ENCODE results near the gene ARHGAP32. TPM values are rescaled to one million over a fixed set of nuclear protein-coding genes. Genes with fewer than 3 reads are reported as not detected.
A peak's percentile ranks its signal among the peaks of the same experiment; 100 is the strongest.
"Not testable (repeated sequence)": the region's sequence is repeated elsewhere in the genome, so short reads cannot be mapped to it uniquely, and the experiment has no call there.

The ARHGAP32 gene
- total and polyA plus RNA-seq, 2 experiments from 2014 or later = 1.2 to 5.5 TPM

GRCh38 chr11:129163714-129164164, 28.4 kb downstream of the ARHGAP32 start:
- no peak overlapping the region for H3K4me3 ChIP-seq
- H3F3A ChIP-seq (ENCODE audit: insufficient read depth) = 0 out of 2 replicates have a peak, but pooled peaks cover 6% of the 10 kb centered on the region
- DNase-seq = no peak
- H3K9me2 ChIP-seq (ENCODE audit: insufficient read depth) = no peaks in the 10 kb centered on the region
- peaks cover 8% of the 10 kb centered on the region for H3K4me1 ChIP-seq (ENCODE audit: insufficient read depth)
- no peak overlapping the region for H2AFZ ChIP-seq
- no peaks in the 10 kb centered on the region; the same call in 1 of the 2 replicates for H3K36me3 ChIP-seq (ENCODE audit: low read depth)
- in situ Hi-C loops (cut with MboI) = no loop called here
- H3K27me3 ChIP-seq (replicated peaks; ENCODE audit: insufficient read depth) = no peaks in the 10 kb centered on the region
- no peaks in the 10 kb centered on the region for H4K20me1 ChIP-seq (ENCODE audit: insufficient read depth)
- 92 to 93% methylated on average over 3 of the region's 3 CpGs for WGBS, 2 experiments (ENCODE audit: low coverage in 1 of 2, low lambda C conversion rate in 2 of 2, missing lambda C conversion rate in 2 of 2)
- H3K9ac ChIP-seq = no peak overlapping the region
- TF ChIP-seq EZH2 (IDR thresholded peaks at IDR 0.05; ENCODE audit: insufficient read depth, poor library complexity, severe bottlenecking) (no peak), EZH2phosphoT487 (IDR thresholded peaks at IDR 0.05; ENCODE audit: insufficient read depth, low read depth) (no peak)
- H3K9me3 ChIP-seq (ENCODE audit: low read depth) = no peaks in the 10 kb centered on the region
- H3K4me2 ChIP-seq (ENCODE audit: unreplicated experiment) = no peak overlapping the region
- H3K27ac ChIP-seq = no peak overlapping the region
- H3K79me2 ChIP-seq (ENCODE audit: insufficient read depth) = peaks cover 42% of the 10 kb centered on the region

DNA sequence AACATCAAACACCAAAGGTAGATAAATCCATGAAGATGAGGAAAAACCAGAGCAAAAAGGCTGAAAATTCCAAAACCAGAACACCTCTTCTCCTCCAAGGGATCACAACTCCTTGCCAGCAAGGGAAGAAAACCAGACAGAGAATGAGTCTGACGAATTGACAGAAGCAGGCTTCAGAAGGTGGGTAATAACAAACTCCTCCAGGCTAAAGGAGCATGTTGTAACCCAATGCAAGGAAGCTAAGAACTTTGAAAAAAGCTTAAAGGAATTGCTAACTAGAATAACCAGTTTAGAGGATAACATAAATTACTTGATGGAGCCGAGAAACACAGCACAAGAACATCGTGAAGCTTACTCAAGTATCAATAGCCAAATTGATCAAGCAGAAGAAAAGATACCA, 35.0 kb downstream of the ARHGAP32 start:
- H2AFZ ChIP-seq; H3K4me2 ChIP-seq (ENCODE audit: unreplicated experiment); H3K9ac ChIP-seq; DNase-seq; H3K9me2 ChIP-seq (ENCODE audit: insufficient read depth); H3K4me3 ChIP-seq; H3F3A ChIP-seq (ENCODE audit: insufficient read depth); H3K36me3 ChIP-seq (ENCODE audit: low read depth); H3K9me3 ChIP-seq (ENCODE audit: low read depth); H4K20me1 ChIP-seq (ENCODE audit: insufficient read depth); H3K27me3 ChIP-seq (replicated peaks; ENCODE audit: insufficient read depth); H3K27ac ChIP-seq; H3K4me1 ChIP-seq (ENCODE audit: insufficient read depth); in situ Hi-C loops (cut with MboI): not testable (repeated sequence)
- H3K79me2 ChIP-seq (ENCODE audit: insufficient read depth) = peaks cover 51% of the 10 kb centered on the region
- 96 to 100% methylated on average over 3 of the region's 3 CpGs for WGBS, 2 experiments (ENCODE audit: low coverage in 1 of 2, low lambda C conversion rate in 2 of 2, missing lambda C conversion rate in 2 of 2)

GRCh38 chr11:129155745-129156144, 36.4 kb downstream of the ARHGAP32 start:
- DNase-seq = no peak
- H3F3A ChIP-seq (ENCODE audit: insufficient read depth) = no peaks in the 10 kb centered on the region
- H4K20me1 ChIP-seq (ENCODE audit: insufficient read depth) = no peaks in the 10 kb centered on the region
- H2AFZ ChIP-seq = no peak overlapping the region
- H3K4me1 ChIP-seq (ENCODE audit: insufficient read depth) = no peaks in the 10 kb centered on the region
- in situ Hi-C loops (cut with MboI) = no loop called here
- no peaks in the 10 kb centered on the region for H3K27me3 ChIP-seq (replicated peaks; ENCODE audit: insufficient read depth)
- peaks cover 3% of the 10 kb centered on the region for H3K9me3 ChIP-seq (ENCODE audit: low read depth)
- 0 out of 2 replicates have a peak, but pooled peaks cover 4% of the 10 kb centered on the region for H3K9me2 ChIP-seq (ENCODE audit: insufficient read depth)
- TF ChIP-seq EZH2 (IDR thresholded peaks at IDR 0.05; ENCODE audit: insufficient read depth, poor library complexity, severe bottlenecking) (no peak), EZH2phosphoT487 (IDR thresholded peaks at IDR 0.05; ENCODE audit: insufficient read depth, low read depth) (no peak)
- no peak overlapping the region for H3K27ac ChIP-seq
- H3K9ac ChIP-seq = no peak overlapping the region
- peaks cover 64% of the 10 kb centered on the region for H3K79me2 ChIP-seq (ENCODE audit: insufficient read depth)
- H3K4me3 ChIP-seq = no peak overlapping the region
- no peak overlapping the region for H3K4me2 ChIP-seq (ENCODE audit: unreplicated experiment)
- WGBS, 2 experiments (ENCODE audit: low coverage in 1 of 2, low lambda C conversion rate in 2 of 2, missing lambda C conversion rate in 2 of 2) = 92 to 95% methylated on average over 8 to 9 of the region's 9 CpGs
- no peaks in the 10 kb centered on the region for H3K36me3 ChIP-seq (ENCODE audit: low read depth)

- H2AFZ ChIP-seq = no peak overlapping the region
- in situ Hi-C loops (cut with MboI) = no loop called here
- no peak overlapping the region for H3K9ac ChIP-seq
- H3K9me2 ChIP-seq (ENCODE audit: insufficient read depth) = no peaks in the 10 kb centered on the region
- H3K27ac ChIP-seq = no peak overlapping the region
- H3K79me2 ChIP-seq (ENCODE audit: insufficient read depth) = peaks cover 72% of the 10 kb centered on the region
- no peaks in the 10 kb centered on the region for H3K36me3 ChIP-seq (ENCODE audit: low read depth)
- DNase-seq = no peak
- H3K27me3 ChIP-seq (replicated peaks; ENCODE audit: insufficient read depth) = no peaks in the 10 kb centered on the region
- 80 to 85% methylated on average over 2 of the region's 2 CpGs for WGBS, 2 experiments (ENCODE audit: low coverage in 1 of 2, low lambda C conversion rate in 2 of 2, missing lambda C conversion rate in 2 of 2)
- TF ChIP-seq EZH2 (IDR thresholded peaks at IDR 0.05; ENCODE audit: insufficient read depth, poor library complexity, severe bottlenecking) (no peak), EZH2phosphoT487 (IDR thresholded peaks at IDR 0.05; ENCODE audit: insufficient read depth, low read depth) (no peak)
- peaks cover 12% of the 10 kb centered on the region; the same call in 1 of the 2 replicates for H3F3A ChIP-seq (ENCODE audit: insufficient read depth)
- no peaks in the 10 kb centered on the region for H4K20me1 ChIP-seq (ENCODE audit: insufficient read depth)
- H3K4me2 ChIP-seq (ENCODE audit: unreplicated experiment) = no peak overlapping the region
- no peak overlapping the region for H3K4me3 ChIP-seq
- H3K4me1 ChIP-seq (ENCODE audit: insufficient read depth) = peaks cover 9% of the 10 kb centered on the region
- peaks cover 1% of the 10 kb centered on the region for H3K9me3 ChIP-seq (ENCODE audit: low read depth)
Observed at GRCh38 chr11:129148487-129148886, 43.6 kb downstream of the ARHGAP32 start.

DNA sequence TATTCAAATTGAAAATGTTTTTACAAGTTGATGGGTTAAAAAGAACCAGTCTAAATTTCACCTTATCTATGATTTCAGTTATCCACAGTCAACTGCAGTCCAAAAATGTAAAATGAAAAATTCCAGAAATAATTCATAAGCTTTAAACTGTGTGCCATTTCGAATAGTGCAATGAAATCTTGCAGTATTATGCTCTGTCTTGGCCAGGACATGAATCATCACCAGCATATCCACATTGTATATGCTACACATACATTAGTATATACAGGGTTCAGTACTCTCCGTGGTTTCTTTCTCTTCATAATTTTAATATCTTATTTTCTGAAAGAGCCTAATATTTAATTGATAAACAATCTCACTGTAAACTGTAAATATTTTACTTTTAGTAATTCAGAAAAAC, 45.9 kb downstream of the ARHGAP32 start:
- Histone ChIP-seq H4K20me1 (ENCODE audit: insufficient read depth) (no peaks in the 10 kb centered on the region), H3K36me3 (ENCODE audit: low read depth) (no peaks in the 10 kb centered on the region), H3F3A (ENCODE audit: insufficient read depth) (peaks cover 12% of the 10 kb centered on the region; the same call in 1 of the 2 replicates), H3K79me2 (ENCODE audit: insufficient read depth) (peaks cover 60% of the 10 kb centered on the region), H3K4me1 (ENCODE audit: insufficient read depth) (peaks cover 24% of the 10 kb centered on the region), H3K9me3 (ENCODE audit: low read depth) (no peaks in the 10 kb centered on the region), H3K4me2 (ENCODE audit: unreplicated experiment) (no peak overlapping the region), H3K4me3 (no peak overlapping the region), H3K27me3 (replicated peaks; ENCODE audit: insufficient read depth) (no peaks in the 10 kb centered on the region), H3K9ac (no peak overlapping the region), H3K9me2 (ENCODE audit: insufficient read depth) (no peaks in the 10 kb centered on the region), H2AFZ (no peak overlapping the region), H3K27ac (no peak overlapping the region)
- no peak for TF ChIP-seq EZH2phosphoT487 (IDR thresholded peaks at IDR 0.05; ENCODE audit: insufficient read depth, low read depth)
- no peak for TF ChIP-seq EZH2 (IDR thresholded peaks at IDR 0.05; ENCODE audit: insufficient read depth, poor library complexity, severe bottlenecking)
- in situ Hi-C loops (cut with MboI) = no loop called here
- WGBS, 2 experiments (ENCODE audit: low coverage in 1 of 2, low lambda C conversion rate in 2 of 2, missing lambda C conversion rate in 2 of 2) = 75 to 77% methylated on average over 2 of the region's 2 CpGs
- peak; percentile 6 for DNase-seq
